Brain microvascular endothelial cell (primary cell): ENCODE results near the gene DMRT1.
A peak's percentile ranks its signal among the peaks of the same experiment; 100 is the strongest.

Source experiments
- DNase-seq: peaks from one replicate; pipeline ENCODE4 v3.0.0-alpha.2; 2020
- H3K27ac ChIP-seq: fragments of 250-450 bp; sonication (Bioruptor Pico); 2 replicates; pipeline ENCODE4 v1.5.1; 2020; ENCODE audit warnings: mild to moderate bottlenecking, moderate library complexity
- H3K27me3 ChIP-seq: fragments of 250-450 bp; sonication (Bioruptor Pico); replicated peaks from 2 replicates; pipeline ENCODE4 v1.5.1; 2020; ENCODE audit warnings: mild to moderate bottlenecking
- H3K36me3 ChIP-seq: fragments of 250-450 bp; sonication (Bioruptor Pico); replicated peaks from 2 replicates; pipeline ENCODE4 v1.5.1; 2020; ENCODE audit warnings: mild to moderate bottlenecking
- H3K4me3 ChIP-seq: 2 replicates; pipeline ENCODE4 v1.5.1; 2011; ENCODE audit warnings: low read depth, mild to moderate bottlenecking, control low read depth, low read length, moderate library complexity
- CTCF ChIP-seq: IDR thresholded peaks from 2 replicates; pipeline ENCODE4 v1.5.1; 2011; ENCODE audit warnings: low read depth, mild to moderate bottlenecking, moderate library complexity, low read length, control low read depth, inconsistent platforms; ENCODE audit errors: missing control alignments
- in situ Hi-C: cut with HindIII; loops from 2 replicates; pipeline ENCODE4 v1.10.0; 2017; ENCODE audit warnings: low sequenced_read_pairs, low pct_ligation_motif_present

DMRT1 gene

GRCh38 chr9:1007312-1007711 is 165.8 kb downstream of the DMRT1 start:
- no peak overlapping the region for H3K27ac ChIP-seq
- in situ Hi-C loops, result no loop called here
- no peak for TF ChIP-seq CTCF

GRCh38 chr9:1008216-1008615 is 166.7 kb downstream of the DMRT1 start:
- H3K27me3 ChIP-seq, result no peaks in the 10 kb centered on the region
- in situ Hi-C loops, result no loop called here
- no peak overlapping the region for H3K27ac ChIP-seq
- H3K4me3 ChIP-seq, result no peak overlapping the region
- no peak for TF ChIP-seq CTCF
- no peaks in the 10 kb centered on the region for H3K36me3 ChIP-seq
- no peak for DNase-seq

More at GRCh38 chr9:1007312-1007711, 165.8 kb downstream of the DMRT1 start:
- no peak overlapping the region for H3K4me3 ChIP-seq
- no peaks in the 10 kb centered on the region for H3K36me3 ChIP-seq
- H3K27me3 ChIP-seq, result no peaks in the 10 kb centered on the region
- no peak for DNase-seq

- no peaks in the 10 kb centered on the region for H3K36me3 ChIP-seq
- TF ChIP-seq CTCF, result peak; percentile 91
- H3K27me3 ChIP-seq, result no peaks in the 10 kb centered on the region
- no peak overlapping the region for H3K4me3 ChIP-seq
- H3K27ac ChIP-seq, result no peak overlapping the region
- DNase-seq, result peak; percentile 65
- in situ Hi-C loops, result no loop called here
Measured at GRCh38 chr9:1009101-1009707, 167.7 kb downstream of the DMRT1 start.

- Histone ChIP-seq H3K27ac (no peak overlapping the region), H3K4me3 (no peak overlapping the region), H3K36me3 (no peaks in the 10 kb centered on the region), H3K27me3 (no peaks in the 10 kb centered on the region)
- DNase-seq, result no peak
- TF ChIP-seq CTCF, result no peak
- in situ Hi-C loops, result no loop called here
Measured at GRCh38 chr9:1013021-1013420, 171.5 kb downstream of the DMRT1 start.

- no peaks in the 10 kb centered on the region for H3K36me3 ChIP-seq
- DNase-seq, result no peak
- H3K27ac ChIP-seq, result no peak overlapping the region
- no peaks in the 10 kb centered on the region for H3K27me3 ChIP-seq
- TF ChIP-seq CTCF, result no peak
- H3K4me3 ChIP-seq, result no peak overlapping the region
- in situ Hi-C loops, result no loop called here
Measured at GRCh38 chr9:1014225-1014624, 172.7 kb downstream of the DMRT1 start.

- in situ Hi-C loops, result no loop called here
- H3K27me3 ChIP-seq, result no peaks in the 10 kb centered on the region
- H3K4me3 ChIP-seq, result no peak overlapping the region
- no peaks in the 10 kb centered on the region for H3K36me3 ChIP-seq
- TF ChIP-seq CTCF, result no peak
- no peak overlapping the region for H3K27ac ChIP-seq
- no peak for DNase-seq
Measured at GRCh38 chr9:1014640-1015039, 173.1 kb downstream of the DMRT1 start.
